HS-5 (cell line): ENCODE data around the gene CREM.

Source experiments
- DNase-seq: peaks from one replicate; pipeline ENCODE4 v3.0.0-alpha.2; 2012; ENCODE audit warnings: low read depth

Gene CREM

GRCh38 chr10:35219891-35220890 is 93.5 kb downstream of the CREM start:
- no peak for DNase-seq

- DNase-seq, result no peak
Measured at GRCh38 chr10:35223016-35223415, 96.4 kb downstream of the CREM start.

GRCh38 chr10:35224045-35224740 is 97.5 kb downstream of the CREM start:
- no peak for DNase-seq

- DNase-seq, result no peak
Measured at GRCh38 chr10:35225204-35225603, 98.6 kb downstream of the CREM start.

DNA sequence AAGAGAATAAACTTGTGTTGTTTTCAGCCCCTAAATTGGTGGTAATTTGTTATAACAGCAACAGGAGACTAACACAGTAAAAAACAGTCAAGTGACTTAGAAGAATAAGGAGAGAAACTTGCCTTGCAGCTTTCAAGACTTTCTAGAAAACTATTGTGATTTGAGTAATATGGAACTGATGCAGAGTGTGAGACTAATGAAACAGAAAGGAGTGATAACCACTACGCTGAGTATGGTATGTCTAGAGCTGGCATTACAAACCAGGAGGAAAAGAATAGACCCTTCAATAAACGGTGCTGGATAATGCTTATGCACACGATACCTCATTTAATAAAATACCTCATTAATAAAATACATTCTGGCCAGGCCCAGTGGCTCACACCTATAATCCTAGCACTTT is 99.9 kb downstream of the CREM start:
- DNase-seq, result no peak

GRCh38 chr10:35228058-35228457 is 101.4 kb downstream of the CREM start:
- no peak for DNase-seq

- no peak for DNase-seq
Measured at GRCh38 chr10:35231646-35232045, 105.0 kb downstream of the CREM start.

DNA sequence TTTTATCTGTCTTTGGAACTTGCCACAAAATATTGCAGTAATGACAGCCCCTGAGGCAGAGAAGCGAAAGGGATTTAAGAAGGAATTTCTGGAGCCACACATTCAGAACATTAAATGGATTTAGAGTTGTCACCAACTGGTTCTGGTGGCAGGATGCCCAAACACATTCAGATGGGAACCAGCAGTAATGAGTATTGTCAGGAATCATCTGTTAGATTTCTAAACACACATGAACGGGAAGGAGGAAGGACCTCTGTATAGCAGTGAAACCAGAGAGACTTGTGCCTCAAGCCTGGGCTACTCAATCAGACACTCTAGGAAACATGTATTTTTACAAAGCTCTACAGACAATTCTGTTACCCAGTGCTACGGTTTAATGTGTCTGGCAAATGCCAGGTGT is 105.9 kb downstream of the CREM start:
- no peak for DNase-seq

- no peak for DNase-seq
Measured at GRCh38 chr10:35234073-35234472, 107.4 kb downstream of the CREM start.

GRCh38 chr10:35236739-35237138 is 110.1 kb downstream of the CREM start:
- no peak for DNase-seq

- no peak for DNase-seq
Measured at GRCh38 chr10:35237766-35238512, 111.3 kb downstream of the CREM start.

DNA sequence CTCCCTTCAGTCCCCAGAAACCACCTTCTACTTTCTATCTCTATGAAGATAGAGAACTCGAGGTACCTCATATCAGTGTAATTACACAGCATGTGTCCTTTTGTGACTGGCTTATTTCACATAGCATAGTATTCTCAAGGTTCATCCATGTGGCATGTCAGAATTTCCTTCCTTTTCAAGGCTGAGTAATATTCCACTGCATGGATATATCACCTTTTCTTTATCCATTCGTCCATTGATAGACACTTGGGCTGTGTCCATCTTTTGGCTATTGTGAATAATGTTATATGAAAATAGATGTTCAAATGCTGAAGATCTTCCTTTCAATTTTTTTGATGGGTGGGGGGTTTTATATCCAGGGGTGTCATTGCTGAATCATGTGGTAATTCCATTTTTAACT is 117.9 kb downstream of the CREM start:
- DNase-seq, result no peak

- DNase-seq, result no peak
Measured at GRCh38 chr10:35246770-35247343, 120.2 kb downstream of the CREM start.

- DNase-seq, result no peak
Measured at GRCh38 chr10:35251373-35252100, 124.9 kb downstream of the CREM start.

GRCh38 chr10:35257057-35257983 is 130.7 kb downstream of the CREM start:
- DNase-seq, result no peak

- peak; percentile 53 for DNase-seq
Measured at GRCh38 chr10:35259769-35260397, 133.2 kb downstream of the CREM start.

- DNase-seq, result no peak
Measured at GRCh38 chr10:35262436-35262835, 135.8 kb downstream of the CREM start.
